CD4-positive, alpha-beta T cell treated with Interleukin-10 for 1 hour (primary cell): ENCODE data around the gene NAA10.
A peak's percentile ranks its signal among the peaks of the same experiment; 100 is the strongest.

ENCODE experiments used
- DNase-seq: peaks from one replicate; pipeline ENCODE4 v3.0.0-alpha.2; 2020

NAA10 gene

DNA sequence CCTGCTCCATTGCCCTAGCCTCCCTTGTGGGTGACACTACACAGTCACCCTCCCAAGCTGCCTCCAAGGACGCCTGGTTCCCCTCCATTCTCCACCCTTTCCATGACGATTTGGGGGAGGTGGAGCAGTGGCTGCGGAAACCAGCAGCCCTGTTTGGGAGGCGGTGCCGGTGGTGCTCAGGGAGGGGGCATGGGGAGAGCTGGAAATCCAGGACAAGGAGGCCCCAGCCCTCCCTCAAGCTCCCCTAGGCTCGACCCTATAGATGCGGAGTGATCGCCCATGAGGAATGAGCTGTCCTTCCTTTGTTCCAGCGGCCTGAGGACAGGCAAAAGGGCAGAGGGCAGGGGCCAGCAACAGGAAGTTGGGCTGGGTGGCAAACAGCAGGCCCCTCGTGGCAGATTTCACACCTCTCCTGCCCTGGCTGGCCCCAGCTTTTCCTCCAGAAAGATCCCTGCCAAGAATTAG lies 13.2 kb upstream of the NAA10 start:
- DNase-seq, result no peak

DNA sequence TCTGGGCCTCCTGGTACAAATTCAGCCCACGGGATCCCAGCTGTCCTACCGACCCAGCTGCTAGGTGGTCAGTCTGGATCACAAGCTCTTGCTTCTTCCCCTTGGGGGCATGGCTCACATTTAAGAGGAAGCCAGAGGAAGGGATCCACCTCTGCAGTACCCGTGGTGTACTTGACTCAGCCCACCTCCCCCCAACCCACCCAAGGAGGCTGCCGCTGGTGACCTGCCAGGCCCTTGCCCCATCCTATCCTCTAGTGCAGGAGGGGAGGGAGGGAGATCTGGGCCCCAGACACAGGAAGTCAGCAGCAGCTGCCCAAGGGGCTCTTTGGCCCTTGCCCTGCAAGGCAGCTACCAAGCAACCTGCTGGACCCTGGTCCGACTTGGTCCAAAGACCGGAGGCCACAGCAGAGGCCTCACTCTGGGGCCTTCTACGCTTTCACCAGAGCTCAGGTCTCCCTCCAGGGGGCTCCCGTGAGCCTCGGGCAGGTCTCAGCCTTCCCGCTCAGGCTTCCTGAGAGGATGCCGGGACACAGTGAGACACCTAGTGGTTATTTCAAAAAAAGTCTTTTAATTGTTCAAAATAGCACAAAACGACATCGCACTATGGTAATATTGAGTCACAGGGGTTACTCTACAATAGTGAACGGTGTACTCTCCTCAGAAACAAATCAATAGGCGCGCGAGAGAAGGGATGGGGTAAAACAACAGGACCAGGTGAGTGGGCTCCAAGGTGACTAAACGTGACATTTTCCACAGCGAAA lies 12.4 kb upstream of the NAA10 start:
- peak; percentile 85 for DNase-seq

DNA sequence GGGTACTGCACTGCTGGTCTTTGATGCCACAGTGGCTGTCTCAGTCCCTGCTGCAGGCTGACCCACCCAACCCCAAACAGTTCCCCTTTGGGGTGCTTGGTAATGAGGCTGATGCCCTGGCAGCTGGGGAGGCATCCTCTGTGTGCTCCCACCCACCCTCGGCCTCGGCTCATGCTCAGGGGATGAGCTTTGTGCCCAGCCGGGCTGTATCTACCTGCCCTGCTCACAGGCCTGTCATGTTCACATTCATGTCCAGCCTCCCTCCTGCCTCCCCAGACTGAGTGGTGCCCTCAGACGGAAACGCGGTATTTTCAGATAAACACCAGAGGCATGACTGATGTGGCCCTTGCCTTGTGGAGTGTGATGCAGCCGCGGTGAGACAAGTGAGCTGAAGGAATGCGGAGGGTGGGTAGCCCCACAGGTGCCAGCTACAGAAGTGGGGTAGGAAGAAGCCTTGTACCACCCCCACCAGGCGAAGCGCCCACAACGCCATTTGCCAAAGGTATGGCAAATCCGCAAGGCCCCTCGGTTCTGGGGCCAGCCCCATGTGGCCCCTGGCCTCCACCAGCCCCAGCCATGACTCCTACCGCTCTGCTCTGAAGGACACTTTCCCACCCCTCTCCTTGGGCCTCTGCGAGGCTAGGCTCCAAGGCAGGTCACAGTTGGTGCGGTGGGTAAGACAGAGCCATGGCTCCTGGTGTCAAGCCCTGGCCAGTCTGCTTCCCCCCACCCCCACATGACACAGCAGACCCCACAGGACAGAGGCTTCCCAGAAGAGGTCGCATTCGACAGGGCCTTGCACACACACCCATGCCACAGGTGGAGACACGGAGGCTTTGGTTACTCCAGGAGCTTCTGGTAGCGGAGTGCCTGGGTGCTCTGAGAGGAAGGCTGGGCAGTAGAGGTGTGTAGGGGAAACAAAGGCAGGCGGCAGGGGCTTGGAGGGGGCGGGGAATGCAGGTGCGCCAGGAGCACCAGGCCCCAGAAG lies 11.4 kb upstream of the NAA10 start:
- DNase-seq, result no peak

DNA sequence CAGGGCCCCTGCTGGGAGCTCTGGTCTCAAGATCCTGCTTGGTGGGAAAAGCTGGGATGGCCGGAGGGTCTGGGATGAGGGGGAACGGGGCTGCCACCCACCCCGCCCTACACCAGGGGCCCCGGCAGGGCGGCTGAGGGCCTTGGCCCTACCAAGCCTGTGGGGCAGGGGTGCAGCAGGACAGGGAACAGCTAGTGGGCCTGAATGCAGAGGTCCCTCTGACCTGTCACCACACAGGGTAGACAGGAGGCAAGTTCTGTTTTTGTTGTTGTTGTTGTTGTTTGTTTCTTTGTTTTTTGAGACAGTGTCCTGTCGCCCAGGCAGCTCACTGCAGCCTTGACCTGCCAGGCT lies 9.9 kb upstream of the NAA10 start:
- no peak for DNase-seq

DNA sequence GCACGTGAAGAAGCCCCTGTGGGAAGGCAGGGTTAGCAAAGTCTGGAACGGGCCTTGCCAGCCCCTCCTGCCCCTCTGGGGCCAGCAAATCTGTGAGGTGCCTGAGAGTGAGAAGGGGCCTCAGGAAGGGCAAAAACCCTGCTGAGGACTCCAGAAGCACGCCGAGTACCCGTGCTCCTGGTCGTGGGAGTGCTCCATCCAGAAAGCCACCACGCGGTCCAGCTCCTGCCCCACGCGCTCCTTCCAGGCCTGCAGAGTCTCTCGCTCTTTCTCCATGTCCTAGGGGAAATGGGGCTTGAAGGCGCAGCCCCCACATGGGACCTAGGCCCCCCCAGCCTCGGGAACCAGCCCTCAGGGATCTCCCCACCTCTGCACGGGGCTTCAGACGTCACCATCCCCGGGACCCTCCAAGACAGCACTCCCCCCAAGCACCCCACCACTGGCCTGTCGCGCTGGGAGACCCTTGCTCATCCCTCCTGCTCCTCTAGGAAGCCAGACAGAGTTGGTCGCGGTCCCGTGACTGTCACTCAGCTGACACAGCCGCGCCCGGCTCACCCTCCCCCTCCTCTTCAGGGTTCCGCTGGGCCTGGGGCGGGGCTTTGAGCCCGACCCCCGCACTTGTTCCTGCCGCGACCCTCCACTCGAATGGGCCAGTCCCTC lies 9.4 kb upstream of the NAA10 start, which contains the start of gene RENBP:
RENBP (minus strand) TSS at position 504 of the 660 bp plus-strand sequence; CDS start at position 471, 33 bp downstream.
- no peak for DNase-seq

DNA sequence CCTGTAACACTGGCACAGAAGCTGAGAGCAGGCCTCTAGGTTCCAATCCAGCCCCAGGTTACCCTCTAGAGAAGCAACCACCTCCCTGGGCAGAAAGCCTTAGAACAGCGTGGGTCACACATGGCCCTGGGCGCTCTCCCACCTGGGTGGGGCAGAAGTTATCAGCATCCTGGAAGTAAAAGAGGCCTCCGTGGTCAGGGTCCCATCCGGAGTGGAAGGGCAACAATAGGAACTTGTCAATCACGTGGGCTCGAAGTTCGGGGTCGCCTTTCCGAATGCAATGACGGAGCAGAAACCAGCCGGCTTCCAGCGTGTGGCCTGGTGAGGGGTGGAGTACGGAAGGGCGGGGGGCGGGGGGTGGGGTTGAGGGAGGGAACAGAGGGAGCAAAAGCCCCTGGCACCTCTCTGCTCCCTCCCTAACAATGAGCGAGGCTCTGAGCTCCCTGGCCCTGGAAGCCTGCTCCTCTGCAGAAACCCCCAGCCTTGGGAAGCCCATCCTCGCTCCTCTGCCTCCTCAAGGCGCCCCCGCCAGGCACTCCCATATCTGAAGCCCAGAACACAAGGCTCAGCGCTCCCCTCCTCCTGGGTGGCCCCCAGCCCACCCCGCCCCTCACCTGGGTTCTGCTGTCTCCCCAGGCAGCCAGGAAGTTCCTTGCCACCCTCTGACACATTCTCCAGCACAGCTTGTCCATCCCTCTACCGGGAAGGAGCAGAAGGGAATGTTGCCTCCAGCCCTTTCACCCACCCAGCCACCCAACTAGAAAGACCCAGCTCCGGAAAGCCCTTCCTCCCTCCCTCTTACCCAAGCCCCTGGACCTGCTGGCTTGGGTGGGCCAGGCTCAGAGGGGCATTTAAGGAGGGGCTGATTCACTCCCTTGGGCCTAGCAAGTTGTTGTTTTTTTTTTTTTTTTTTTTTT lies 6.8 kb upstream of the NAA10 start:
- DNase-seq, result no peak

DNA sequence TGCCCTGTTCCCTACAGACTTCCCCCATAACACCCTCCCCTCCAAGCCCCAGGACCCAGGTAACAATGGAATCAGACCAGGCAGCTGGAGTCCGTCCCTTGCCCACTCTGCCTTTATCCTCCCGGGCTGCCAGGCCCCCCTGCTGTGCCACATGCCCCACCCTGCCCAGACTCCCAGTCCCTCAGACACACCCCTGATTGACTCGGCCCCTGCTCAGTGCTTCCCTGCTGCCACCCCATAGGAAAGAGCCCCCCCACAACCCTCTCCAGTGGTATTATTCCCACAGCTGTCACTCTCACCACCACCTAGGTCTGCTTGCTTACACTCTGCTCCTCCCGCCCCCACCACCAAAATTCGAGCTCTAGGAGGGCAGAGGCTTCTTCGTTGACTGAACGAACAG lies 4.7 kb upstream of the NAA10 start:
- DNase-seq, result no peak

DNA sequence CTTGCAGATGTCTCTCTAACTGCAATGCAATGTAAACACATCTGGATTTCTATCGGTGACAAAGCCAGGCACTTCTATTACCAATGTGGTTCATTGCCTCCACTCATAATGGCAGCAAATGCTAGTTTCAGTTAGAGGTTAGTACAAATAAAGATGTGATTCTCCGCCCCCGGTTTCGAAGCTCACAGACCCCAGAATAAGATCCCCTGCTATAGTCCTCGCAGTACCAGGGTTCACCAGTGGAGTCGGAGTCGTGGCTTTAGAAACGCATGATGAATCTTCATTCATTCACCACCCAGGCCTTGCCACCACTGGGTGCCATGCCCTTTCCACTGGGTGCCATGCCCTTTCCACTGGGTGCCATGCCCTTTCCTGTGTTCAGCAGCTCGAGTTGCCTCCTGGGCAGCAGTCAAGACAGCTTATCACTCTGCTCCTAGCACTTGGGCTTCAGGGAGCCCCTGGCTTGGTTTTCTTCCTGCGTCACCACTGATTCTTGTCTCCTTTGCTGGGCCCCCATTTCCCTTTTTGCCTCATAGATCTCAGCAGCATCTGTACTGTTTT lies 3.5 kb upstream of the NAA10 start:
- DNase-seq, result no peak

DNA sequence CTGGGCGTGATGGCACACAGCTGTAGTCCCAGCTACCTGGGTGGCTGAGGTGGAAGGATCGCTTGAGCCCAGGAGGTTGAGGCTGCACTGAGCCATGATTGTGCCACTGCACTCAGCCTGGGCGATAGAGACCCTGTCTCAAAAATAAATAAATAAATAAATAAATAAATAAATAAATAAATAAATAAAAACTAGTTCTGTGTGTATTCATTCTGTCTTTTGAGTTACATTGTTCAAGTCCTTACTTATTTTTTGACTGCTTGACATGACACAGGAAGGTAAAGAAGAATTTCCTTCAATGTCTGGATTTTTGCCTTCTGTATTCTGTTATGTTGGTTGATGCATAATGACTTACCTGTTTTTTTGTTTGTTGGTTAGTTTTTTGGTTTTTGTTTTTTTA lies 2.2 kb upstream of the NAA10 start:
- no peak for DNase-seq

DNA sequence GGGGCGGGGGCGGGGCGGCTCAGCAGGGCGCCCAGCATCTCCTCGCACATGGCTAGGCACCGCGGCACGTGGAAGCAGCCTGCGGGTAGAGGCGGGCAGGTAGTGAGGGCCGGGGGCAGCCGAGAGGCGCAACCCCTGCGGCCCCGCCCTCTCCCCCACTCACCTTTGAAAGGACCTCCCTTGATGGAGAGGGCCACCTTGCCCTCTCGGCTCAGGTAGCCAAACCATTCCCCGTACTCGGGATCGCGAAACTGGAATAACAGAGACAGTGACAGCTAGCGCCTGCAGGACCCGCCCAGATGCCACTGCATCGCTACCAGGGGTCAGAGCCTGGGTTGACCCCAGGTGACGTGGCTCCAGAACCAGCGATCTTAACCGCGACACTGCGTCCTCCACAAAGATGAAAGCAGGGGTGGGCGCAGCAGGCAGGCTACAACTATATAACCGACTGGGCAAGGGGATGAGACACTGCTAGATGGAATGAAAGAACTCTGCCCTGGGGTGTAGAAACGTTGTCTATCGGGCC lies 552 bp upstream of the NAA10 start:
- no peak for DNase-seq

DNA sequence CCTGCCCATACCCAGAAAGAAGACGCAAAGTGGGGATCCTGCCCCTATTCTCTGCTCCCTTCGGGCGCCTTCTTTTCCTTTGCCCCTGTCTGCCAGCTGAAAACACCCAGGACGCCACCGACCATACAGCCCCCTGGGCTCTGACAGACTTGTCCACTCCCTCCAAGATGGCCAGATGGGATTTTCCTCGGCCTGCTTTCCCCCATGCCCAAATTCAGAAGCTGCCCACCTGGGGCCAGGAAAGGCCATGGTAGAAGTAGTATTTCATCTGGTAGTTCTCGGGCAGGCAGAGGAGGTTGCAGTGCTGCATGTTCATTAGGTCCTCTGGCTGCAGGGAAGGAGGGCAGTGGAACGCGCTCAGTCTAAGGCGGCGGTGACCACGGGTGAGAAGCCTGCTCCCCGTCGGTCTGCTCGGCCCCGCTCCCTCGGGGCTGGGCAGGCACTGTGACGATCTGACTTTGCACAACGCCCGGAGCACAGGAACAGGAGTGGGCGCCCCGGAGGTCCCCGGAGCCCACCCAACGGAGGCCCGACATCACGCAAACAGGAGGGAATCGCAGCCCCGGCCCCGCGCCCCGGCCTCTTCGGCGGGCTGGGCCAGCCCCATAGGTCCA lies 582 bp downstream of the NAA10 start:
- DNase-seq, result no peak

DNA sequence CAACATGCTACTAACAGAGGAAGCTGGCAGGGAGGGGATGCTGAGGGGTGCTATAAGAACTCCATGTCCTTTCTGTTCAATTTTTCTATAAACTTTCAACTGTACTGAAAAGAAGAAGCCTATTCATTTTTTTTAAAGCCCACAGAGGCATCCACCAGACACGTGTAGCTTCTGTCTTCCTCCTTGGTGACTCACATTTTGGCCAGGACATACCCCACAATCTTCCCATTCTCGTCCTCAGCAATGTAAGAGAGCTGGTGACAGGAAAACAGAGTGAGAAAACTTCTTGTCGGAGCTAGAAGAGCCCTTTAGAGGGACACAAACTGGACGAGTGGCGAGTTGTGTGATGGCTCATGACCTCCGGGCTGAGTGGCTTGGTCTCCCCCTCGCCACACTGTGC lies 1.1 kb downstream of the NAA10 start:
- DNase-seq, result no peak

DNA sequence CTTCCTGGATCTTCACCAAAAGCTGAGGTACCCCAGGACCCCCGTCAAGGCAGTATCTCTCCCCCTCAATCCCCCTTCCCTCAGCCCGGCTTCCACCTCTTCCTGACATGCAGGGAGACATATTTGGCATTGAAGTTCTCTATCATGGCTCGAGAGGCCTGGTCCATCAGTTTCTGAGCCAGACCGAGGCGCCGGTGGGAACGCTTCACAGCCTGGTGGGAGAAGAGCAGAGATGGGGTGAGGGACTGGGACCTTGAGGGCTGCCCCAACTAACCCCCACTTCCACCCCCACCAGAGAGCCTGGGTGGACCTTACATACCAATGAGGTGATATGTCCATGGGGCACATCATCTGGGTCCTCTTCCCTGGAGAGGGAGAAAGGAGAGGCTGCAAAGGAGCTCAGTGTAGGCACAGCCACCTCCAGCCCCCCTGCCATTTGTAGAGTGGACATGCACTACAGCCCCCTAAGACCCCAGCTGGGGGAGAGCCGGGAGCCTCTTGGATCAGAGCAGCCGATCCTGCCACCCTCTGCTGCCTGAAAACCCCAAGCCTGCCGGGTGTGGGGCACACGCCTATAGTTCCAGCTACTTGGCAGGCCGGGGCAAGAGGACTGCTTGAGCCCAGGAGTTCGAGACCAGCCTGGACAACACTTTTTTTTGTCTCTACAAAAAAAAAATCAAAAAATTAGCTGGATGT lies 2.5 kb downstream of the NAA10 start:
- DNase-seq, result no peak

DNA sequence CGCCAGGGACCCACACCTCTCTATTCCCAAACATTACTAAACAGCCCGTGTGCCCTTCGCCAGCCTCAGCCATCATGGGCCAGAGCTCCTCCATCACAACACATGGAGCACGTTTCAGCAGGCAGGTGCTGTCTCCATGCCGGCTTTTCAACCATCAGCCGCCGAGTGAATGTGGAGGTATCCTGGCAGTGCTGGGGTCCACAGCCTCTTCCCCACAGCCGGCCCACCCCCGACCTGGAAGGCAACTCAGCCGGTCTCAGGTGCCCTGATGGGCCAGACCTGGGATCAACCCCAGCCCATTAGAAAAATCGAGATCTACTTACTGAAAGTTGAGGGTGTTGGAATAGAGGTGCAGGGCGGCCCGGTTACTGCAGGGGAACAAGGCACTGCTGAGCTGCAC lies 3.1 kb downstream of the NAA10 start:
- no peak for DNase-seq

DNA sequence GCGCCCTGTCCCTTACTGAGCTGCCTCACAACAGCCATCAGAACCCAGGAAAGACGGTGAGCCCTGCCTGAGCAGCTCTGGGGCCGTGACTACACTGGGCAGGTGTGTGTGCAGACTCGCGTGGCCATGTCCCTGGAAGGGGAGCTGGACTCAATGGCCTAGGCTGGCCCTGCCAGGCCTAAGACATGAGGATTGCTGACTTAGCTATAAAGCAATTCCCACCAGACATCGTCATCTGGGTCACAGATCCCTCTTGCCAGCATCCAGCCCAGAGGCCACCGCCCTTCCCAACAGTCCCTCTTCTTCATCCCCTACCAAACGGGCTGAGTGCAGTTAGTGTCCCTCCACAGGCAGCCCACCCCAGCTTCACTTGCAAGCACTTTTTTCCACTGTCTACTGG lies 3.7 kb downstream of the NAA10 start:
- no peak for DNase-seq

DNA sequence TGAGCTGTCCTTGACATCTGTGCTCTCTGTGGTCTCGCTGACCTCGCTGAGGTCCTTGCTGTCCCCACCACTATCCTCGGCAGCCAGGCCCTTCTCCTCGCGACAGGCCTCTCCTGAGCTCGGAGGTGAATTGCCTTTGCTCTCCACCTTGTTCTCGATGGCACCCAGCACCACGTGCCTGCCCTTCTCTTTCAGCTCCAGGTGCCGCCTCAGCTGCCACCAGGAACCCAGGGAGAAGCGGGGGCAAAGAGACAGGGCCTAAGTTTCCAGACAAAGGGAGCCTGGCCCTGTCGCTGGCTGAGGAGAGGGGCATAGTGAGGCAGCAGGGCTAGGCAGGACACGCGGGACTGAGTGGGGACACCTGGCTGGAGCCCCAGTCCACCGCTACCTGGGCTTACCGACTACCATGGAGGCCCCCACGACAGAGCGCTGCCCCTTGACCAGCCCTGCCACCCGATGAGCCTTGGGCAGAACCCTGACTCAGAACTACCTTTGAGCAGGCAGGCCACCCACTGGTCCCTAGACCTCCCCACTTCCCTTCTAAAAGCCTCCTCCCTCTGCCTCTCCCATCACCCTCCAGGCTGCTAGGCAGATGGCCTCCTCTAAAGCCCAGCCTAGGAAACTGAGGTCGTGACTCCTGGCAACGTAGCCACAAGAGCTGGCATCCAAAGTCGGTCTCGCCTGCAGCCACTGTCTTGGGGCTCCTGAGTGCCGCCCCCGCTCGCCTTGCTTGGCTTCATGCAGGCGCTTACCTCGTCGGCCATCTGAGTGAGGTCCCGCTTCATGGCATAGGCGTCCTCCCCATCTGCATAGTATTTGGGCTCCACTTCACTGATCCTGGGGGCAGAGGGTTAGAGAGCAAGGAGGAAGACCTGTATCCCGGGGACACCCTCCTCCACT lies 4.6 kb downstream of the NAA10 start:
- no peak for DNase-seq

DNA sequence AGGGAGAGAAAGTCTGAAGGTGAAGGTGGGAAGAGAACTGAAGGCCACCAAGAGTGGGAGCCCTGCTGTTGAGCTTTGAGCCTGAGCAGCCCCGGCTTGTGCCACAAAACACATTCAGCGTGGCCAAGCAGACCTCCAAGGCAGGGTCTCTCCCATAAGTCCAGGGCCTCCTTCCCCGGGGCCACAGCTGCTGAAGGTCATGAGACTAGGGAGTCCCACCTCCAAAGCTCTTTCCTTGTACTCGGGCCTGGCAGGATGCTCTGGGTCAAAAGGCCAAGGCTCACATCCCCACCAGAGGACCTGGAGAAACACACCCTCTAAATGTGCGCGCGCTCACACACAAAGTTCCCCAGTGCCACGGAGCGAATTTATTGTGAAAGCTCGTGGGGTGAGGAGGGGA lies 5.3 kb downstream of the NAA10 start:
- DNase-seq, result no peak

DNA sequence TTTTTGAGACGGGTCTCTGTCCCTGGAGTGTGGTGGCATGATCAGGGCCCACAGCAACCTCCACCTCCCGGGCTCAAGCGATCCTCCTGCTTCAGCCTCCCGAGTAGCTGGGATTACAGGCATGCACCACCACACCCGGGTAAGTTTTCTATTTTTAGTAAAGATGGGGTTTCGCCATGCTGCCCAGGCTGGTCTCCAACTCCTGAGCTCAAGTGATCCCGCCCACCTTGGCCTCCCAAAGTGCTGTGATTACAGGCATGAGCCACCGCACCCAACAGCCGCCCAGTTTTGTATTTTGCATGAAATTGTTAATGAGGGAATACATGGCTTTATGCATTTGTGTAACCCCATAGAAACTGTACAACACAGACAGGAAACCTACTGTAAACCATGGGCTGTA lies 6.0 kb downstream of the NAA10 start:
- DNase-seq, result no peak
